Lower lobe of right lung (tissue), 2 donors: ENCODE data around the gene TNNT3. TPM values are rescaled to one million over a fixed set of nuclear protein-coding genes. Genes with fewer than 3 reads are reported as not detected.

Experiments used
- ATAC-seq, 2 donors: fragments of 200-7000 bp; cut with Tn5 transposase; one replicate each; pipeline ENCODE4 v1.9.1; 2020 to 2022; ENCODE audit warnings: mild to moderate bottlenecking in 2 of 2, moderate library complexity in 2 of 2
- DNase-seq: peaks from one replicate; pipeline ENCODE4 v3.0.0-alpha.2; 2020
- H3K27ac ChIP-seq: fragments of 200-600 bp; one replicate; pipeline ENCODE4 v1.8.0; 2022
- H3K27me3 ChIP-seq: fragments of 200-600 bp; one replicate; pipeline ENCODE4 v1.8.0; 2022; ENCODE audit warnings: low read depth
- H3K36me3 ChIP-seq: fragments of 200-600 bp; one replicate; pipeline ENCODE4 v1.8.0; 2022; ENCODE audit warnings: mild to moderate bottlenecking
- H3K4me1 ChIP-seq: fragments of 200-600 bp; one replicate; pipeline ENCODE4 v1.8.0; 2022
- H3K4me3 ChIP-seq: fragments of 200-600 bp; one replicate; pipeline ENCODE4 v1.8.0; 2022; ENCODE audit warnings: mild to moderate bottlenecking
- H3K9me3 ChIP-seq: fragments of 200-600 bp; one replicate; pipeline ENCODE4 v1.8.0; 2022
- intact Hi-C: fragments of 100-400 bp; cut with DNase I; formaldehyde crosslinking; loops from one replicate; pipeline ENCODE4 v1.11.0; 2022
- total RNA-seq: library from RNA; stranded (reverse); fragmentation: NEBNext Ultra II Directional; extraction: Animal tissue kit (Norgen Biotek cat#: 25700); gene quantifications from one replicate; pipeline ENCODE4 v1.2.1, GENCODE V29; 2021
- TF ChIP-seq, protein P1 (sequence below): fragments of 200-600 bp; IDR thresholded peaks from one replicate; pipeline ENCODE4 v1.8.0; 2022; ENCODE audit warnings: antibody characterized with exemption, mild to moderate bottlenecking
- donor health status: DM: no; HTN: yes; CAD: no; lungs with severe emphysema.

Gene TNNT3
- total RNA-seq, 1 donor from 2014 or later: 4.7 TPM

DNA sequence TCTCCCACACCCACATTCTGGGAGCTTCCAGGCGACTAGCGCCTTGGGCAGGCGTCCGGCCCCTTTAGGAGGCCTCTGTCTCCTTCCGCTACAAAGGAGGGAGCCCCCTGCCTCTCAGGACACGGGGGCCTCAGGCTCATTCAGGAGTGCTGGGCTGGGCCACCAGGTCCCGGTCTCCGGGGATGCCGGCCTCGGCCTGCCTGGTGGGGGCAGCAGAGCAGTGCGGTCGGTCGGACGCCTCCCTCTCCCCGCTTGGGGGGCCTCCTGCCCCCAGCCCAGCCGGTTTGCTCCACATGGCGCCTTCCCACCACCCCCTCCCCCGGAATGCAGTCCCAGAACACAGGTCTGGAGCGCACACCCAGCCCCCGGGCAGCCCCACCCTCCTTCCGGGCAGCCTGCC lies 49.5 kb downstream of the TNNT3 start:
- TF ChIP-seq, protein P1, sequence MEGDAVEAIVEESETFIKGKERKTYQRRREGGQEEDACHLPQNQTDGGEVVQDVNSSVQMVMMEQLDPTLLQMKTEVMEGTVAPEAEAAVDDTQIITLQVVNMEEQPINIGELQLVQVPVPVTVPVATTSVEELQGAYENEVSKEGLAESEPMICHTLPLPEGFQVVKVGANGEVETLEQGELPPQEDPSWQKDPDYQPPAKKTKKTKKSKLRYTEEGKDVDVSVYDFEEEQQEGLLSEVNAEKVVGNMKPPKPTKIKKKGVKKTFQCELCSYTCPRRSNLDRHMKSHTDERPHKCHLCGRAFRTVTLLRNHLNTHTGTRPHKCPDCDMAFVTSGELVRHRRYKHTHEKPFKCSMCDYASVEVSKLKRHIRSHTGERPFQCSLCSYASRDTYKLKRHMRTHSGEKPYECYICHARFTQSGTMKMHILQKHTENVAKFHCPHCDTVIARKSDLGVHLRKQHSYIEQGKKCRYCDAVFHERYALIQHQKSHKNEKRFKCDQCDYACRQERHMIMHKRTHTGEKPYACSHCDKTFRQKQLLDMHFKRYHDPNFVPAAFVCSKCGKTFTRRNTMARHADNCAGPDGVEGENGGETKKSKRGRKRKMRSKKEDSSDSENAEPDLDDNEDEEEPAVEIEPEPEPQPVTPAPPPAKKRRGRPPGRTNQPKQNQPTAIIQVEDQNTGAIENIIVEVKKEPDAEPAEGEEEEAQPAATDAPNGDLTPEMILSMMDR: no peak
- Histone ChIP-seq H3K27me3 (no peaks in the 10 kb centered on the region), H3K36me3 (no peaks in the 10 kb centered on the region), H3K9me3 (no peaks in the 10 kb centered on the region), H3K27ac (no peak overlapping the region), H3K4me3 (no peak overlapping the region), H3K4me1 (no peaks in the 10 kb centered on the region)
- peak; percentile 51 to 61 for ATAC-seq
- no peak for DNase-seq
- intact Hi-C loops: no loop called here

DNA sequence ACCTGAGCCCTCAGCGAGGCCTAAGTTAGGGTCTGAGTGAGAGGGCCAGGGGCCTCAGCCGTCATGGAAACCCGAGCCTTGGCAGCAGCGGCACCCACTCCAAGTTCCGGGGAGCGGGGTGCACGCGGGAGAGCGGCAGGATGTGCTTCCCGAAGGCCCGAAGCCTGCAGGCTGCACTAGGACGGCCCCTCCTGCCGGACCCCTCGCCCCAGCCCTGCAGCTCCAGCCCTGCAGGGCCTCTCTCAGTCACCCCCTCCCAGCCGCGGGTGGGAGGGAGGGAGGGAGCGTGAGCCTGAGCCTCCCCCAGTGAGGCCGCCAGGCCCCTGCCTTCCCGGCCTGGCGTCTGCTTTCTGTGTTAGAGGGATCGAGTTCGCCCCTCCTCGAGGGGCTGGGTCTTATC lies 50.3 kb downstream of the TNNT3 start:
- Histone ChIP-seq H3K4me3 (no peak overlapping the region), H3K4me1 (no peaks in the 10 kb centered on the region), H3K36me3 (no peaks in the 10 kb centered on the region), H3K27ac (no peak overlapping the region), H3K27me3 (no peaks in the 10 kb centered on the region), H3K9me3 (no peaks in the 10 kb centered on the region)
- ATAC-seq (no peak), DNase-seq (no peak)
- TF ChIP-seq, protein P1: no peak
- intact Hi-C loops: no loop called here

DNA sequence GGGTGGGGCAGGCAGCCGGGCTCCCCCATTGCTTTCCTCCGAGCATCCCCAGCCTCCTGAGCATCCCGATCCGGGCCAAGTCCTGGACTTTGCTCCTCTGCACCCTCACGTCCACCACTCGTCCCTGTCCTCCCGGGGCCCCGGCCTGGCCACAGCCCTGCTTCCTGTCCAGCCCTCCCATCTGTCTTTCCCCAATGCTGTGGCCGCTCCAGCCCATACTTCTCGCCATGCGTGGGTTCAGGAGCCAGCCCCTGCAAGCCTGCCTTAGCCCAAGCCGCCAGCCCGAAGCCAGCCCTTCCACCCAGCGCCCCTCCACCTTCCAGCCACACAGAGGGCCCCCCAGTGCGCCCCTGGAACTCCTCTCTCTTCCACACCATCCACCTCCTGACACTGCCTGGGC lies 51.5 kb downstream of the TNNT3 start:
- H3K4me3 ChIP-seq: no peak overlapping the region
- ATAC-seq (no peak), DNase-seq (peak; percentile 12)
- H3K27ac ChIP-seq: no peak overlapping the region
- H3K9me3 ChIP-seq: no peaks in the 10 kb centered on the region
- TF ChIP-seq, protein P1: no peak
- no peaks in the 10 kb centered on the region for H3K27me3 ChIP-seq
- no peaks in the 10 kb centered on the region for H3K4me1 ChIP-seq
- intact Hi-C loops: no loop called here
- H3K36me3 ChIP-seq: no peaks in the 10 kb centered on the region

DNA sequence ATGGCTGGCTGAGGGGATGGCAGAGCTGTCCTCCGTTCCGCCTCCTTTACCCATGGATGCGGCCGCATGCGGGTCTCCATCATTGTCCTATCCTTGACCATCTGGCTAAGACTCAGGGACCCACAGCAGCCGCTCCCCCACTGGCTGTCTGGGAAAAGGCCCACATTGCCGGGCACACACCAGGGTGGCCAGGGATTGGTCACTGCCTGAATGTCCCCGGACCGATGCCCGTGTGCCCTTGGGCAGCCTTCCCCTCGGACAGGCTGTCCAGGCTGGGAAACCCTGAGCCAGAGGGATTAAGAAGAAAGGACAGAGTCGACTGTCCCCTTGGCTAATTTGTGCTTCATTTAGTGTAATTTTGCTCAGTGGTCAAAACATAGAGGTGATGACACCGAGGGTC lies 55.7 kb downstream of the TNNT3 start:
- Histone ChIP-seq H3K27me3 (no peaks in the 10 kb centered on the region), H3K9me3 (no peaks in the 10 kb centered on the region), H3K4me1 (no peaks in the 10 kb centered on the region), H3K4me3 (no peak overlapping the region), H3K36me3 (no peaks in the 10 kb centered on the region), H3K27ac (no peak overlapping the region)
- DNase-seq (no peak), ATAC-seq (no peak)
- TF ChIP-seq, protein P1: no peak
- intact Hi-C loops: no loop called here

DNA sequence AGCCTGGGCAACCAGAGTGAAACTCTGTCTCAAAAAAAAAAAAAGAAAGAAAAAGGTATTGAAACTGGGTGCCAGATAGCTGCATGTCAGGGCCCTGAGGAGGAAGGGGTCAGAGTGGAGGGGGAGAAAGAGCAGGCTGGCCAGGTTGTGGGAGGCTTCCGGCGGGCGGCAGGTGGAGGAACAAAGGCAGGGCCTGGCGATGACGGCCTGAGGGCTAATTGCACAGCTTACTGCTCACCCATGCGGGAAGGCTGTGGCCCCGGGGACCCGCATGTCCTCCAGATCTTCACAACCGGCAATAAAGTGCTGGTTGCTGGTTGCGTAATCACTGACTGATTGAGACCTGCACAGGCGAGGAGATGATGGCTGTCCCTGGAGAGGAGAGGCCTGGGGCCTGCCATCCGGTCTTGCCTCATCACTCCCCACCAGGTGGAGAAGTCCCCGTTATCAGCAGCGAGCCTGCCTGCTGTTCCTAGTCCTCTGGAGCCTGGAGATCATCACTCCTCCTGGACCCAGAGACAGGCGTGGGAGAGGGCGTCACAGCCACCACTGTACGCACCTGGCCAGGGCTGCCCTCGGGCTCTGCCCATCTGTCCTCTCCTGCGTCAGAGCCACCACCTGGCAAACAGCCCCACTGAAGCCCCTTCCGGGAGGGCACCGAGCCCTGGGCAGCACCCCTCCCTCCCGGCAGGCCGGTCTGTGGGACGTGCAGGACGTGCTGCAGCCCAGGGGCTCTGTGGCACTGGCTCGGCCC lies 59.4 kb downstream of the TNNT3 start:
- Histone ChIP-seq H3K27ac (no peak overlapping the region), H3K27me3 (no peaks in the 10 kb centered on the region), H3K4me3 (no peak overlapping the region), H3K9me3 (no peaks in the 10 kb centered on the region), H3K4me1 (no peaks in the 10 kb centered on the region), H3K36me3 (no peaks in the 10 kb centered on the region)
- ATAC-seq: peak in 1 of 2 donors; percentile 13
- intact Hi-C loops: no loop called here
- peak; percentile 7 for DNase-seq
- TF ChIP-seq, protein P1: no peak
